UCSD-AML1 (cell line): ENCODE measurements around the gene SLC34A3.
"Not testable (repeated sequence)": the region's sequence is repeated elsewhere in the genome, so short reads cannot be mapped to it uniquely, and the experiment has no call there.

Experiments used
- DNase-seq: peaks from one replicate; lab custom pipeline; 2025; ENCODE audit not compliant: unreplicated experiment; lab: John Stamatoyannopoulos, UW

Gene SLC34A3

DNA sequence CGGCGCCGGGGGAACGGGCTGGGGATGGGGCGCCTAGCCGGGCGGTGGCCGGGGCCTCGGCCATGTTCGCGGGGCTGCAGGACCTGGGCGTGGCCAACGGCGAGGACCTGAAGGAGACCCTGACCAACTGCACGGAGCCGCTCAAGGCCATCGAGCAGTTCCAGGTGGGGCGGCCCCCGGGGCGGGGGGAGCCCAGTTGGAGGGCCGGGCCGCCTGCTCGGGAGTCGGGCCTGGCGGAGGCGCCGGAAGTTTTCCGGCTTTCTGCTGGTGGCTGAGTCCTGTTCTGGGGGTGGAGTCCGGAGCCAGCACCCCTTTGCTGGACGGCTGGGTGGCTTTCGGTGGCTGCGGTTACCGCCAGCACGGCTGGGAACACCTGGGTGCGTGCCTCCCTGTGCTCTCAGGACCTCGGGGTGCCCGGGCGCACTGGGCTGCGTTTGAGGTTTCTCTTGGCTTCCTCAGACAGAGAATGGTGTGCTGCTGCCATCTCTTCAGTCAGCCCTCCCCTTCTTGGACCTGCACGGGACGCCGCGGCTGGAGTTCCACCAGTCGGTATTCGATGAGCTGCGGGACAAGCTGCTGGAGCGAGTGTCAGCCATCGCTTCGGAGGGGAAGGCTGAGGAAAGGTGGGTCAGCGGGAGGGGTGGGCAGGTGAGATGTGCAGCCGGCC, 24.9 kb downstream of the SLC34A3 start:
- peak; percentile 75 for DNase-seq

DNA sequence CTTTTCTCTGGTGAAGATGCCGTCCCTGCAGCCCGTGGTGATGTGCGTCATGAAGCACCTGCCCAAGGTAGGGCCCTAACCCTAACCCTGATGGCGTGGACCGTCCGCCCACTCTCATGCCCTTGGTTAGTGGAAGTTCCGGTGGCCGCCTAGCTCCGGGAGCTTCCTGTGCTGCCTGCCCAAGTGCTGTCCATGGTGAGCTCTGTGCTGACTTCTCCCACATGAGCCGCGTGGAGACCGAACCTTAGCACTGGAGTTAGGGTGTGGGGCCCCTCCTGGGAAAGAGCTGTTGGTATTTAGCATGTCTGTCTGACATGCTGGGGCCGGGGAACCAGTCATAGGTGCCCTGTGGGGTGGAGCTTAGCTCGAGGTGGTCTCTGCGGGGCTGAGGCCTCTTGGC, 25.7 kb downstream of the SLC34A3 start:
- no peak for DNase-seq

DNA sequence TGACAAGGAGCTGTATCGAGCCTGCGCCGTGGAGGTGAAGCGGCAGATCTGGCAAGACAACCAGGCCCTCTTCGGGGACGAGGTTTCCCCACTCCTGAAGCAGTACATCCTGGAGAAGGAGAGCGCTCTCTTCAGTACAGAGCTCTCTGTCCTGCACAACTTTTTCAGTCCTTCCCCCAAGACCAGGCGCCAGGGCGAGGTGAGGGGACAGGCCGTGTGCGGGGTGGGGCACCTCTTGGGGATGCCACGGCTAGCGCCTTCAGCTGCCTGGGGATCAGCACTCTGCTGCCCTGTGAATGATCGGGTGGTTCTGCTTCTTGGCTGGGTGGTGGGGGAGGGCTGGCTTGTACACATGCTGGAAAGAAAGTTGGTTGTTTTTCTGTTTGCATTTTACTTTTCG, 26.2 kb downstream of the SLC34A3 start:
- DNase-seq, result no peak

DNA sequence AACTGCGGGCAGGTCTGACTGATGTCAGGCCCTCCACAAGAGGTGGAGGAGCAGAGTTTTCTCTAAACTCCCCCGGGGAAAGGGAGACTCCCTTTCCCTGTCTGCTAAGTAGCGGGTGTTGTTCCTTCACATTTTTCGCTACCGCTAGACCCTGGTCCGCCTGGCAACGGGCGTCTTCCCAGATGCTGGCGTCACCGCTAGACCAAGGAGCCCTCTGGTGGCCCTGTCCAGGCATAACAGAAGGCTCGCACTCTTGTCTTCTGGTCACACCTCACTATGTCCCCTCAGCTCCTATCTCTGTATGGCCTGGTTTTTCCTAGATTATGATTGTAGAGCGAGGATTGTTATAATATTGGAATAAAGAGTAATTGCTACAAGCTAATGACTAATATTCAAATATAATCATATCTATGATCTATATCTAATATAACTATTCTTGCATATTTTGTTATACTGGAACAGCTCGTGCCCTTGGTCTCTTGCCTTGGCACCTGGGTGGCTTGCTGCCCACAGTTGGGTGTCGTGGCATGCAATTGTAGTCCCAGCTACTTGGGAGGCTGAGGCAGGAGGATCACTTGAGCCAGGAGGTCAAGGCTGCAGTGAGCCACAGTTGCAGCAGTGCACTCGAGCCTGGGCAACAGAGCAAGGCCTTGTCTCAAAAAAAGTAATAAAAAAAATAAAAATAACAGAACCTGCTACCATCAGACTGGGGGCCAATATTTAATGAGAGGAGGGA, 31.6 kb downstream of the SLC34A3 start:
- not testable (repeated sequence) for DNase-seq

DNA sequence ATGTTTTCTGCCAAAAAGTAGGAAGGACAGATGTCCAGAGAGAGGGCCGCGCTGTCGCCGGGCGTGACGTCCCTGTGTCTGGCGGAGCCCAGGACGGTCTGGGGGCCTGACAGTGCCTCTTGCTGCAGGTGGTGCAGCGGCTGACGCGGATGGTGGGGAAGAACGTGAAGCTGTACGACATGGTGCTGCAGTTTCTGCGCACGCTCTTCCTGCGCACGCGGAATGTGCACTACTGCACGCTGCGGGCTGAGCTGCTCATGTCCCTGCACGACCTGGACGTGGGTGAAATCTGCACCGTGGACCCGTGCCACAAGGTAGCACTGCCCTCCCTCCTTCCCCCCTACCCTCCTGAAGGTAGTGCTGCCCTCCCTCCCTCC, 32.2 kb downstream of the SLC34A3 start:
- no peak for DNase-seq

DNA sequence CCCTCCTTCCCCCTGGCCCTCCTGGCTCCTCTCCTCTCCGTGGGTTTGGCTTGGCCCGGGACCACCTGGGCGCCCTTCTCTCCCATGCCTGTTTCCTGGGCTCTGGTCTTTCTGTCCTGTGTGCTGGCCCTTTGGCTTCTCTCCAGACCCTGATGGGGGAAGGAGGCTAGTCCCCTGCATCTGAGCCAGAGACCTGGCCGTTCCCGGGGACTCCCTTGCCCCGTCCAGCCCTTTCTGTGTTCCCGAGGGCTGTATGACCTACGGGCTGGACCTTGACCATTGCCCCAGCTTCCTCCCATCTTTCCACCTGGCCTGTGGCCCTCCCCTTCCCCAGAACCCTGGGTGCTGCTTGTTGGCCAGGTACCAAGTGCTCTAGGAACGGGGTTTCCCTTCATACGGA, 32.8 kb downstream of the SLC34A3 start:
- no peak for DNase-seq

DNA sequence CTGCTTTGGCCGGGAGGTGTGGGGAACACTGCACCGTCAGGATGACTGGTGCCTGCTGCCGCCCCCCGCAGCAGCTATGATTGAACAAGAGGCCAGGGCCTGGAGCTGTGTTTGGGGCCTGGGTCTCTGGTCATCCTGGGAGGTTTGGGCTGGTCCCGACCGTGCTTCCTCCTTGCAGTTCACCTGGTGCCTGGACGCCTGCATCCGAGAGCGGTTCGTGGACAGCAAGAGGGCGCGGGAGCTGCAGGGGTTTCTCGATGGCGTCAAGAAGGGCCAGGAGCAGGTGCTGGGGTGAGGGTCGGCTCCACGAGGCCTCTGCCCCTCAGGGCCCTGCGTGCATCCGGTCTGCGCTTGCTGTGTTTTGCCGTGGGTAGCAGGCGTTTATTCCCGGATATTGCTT, 33.4 kb downstream of the SLC34A3 start:
- no peak for DNase-seq

DNA sequence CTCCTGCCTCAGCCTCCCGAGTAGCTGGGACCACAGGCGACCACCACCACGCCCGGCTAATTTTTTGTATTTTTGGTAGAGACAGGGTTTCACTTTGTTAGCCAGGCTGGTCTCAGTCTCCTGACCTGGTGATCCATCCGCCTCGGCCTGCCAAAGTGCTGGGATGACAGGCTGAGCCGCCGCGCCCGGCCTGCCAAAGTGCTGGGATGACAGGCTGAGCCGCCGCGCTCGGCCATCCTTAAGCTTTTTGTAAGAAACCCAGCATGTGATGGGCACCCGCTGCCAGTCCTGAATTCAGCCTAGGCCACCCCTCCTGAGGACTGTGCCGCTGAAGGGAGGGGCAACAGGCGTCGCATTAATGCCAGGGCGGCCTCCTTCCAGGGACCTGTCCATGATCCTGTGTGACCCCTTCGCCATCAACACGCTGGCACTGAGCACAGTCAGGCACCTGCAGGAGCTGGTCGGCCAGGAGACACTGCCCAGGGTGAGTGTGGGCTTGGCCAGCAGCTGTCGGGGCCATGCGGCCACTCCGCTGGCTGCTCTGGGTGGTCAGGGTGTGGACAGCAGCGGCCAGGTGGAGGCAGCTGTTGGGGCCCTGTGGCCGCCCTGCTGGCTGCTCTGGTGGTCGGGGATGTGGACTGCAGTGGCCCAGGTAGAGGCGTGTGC, 34.9 kb downstream of the SLC34A3 start:
- no peak for DNase-seq

DNA sequence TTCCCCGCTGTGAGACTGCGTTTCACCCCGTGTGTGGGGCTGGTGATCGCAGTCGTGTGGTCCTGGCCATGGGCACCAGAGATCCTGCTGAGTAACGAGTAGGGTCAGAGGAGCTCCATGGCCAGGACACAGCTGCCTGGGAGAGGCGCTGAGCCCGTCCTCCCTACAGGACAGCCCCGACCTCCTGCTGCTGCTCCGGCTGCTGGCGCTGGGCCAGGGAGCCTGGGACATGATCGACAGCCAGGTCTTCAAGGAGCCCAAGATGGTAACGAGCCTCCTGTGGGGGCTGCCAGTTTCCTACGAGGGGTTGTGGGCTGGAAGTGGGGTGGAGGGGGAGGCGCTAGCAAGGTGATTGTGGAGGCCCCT, 35.4 kb downstream of the SLC34A3 start:
- DNase-seq, result no peak

DNA sequence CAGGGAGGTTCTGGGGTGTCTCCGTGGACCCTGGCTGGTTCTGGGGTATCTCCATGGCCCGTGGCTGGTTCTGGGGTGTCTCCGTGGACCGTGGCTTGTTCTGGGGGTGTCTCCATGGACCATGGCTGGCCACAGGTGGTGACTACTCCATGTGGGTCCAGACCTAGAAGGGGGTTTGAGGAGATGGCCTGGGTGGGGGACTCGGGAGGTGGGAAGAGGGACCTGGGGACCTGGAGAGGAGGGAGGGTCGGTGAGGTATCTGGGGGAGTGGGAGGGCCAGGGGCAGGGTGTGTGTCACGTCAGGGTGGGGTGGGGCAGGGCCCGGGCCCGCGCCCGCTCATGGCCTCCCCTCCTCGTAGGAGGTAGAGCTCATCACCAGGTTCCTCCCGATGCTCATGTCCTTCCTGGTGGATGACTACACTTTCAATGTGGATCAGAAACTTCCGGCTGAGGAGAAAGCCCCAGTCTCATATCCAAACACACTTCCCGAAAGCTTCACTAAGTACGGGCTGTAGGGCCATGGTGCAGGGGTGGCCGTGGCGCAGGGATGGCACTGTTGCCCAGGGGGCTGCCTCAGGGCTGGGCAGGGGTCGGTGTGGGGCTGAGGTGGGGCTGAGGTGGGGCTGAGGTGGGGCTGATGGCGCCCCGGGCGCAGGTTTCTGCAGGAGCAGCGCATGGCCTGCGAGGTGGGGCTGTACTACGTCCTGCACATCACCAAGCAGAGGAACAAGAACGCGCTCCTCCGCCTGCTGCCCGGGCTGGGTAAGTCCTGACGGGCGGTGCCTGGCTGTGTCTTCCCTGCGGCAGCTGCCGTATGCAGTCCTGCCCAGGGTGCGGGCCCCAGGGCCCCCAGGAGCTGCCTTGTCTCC, 36.1 kb downstream of the SLC34A3 start:
- no peak for DNase-seq

DNA sequence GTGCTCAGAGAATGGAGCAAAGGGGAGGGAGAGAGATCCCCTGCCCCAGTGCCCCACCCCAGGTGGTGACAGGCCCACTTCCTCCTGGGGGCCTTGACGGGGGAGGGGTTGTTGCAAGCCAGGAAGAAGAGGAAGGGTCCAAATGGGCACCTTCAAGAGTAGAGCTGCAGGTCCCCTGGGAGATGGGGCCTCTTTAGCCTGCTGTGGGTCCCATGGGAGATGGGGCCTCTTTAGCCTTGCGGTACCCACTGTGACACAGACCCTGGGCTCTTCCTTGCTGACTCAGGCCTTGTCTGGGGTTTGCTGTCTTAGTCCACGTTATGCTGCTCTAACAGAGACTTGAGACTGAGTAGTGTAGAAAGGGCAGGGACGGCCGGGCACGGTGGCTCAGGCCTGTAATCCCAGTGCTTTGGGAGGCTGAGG, 37.2 kb downstream of the SLC34A3 start:
- DNase-seq, result no peak

DNA sequence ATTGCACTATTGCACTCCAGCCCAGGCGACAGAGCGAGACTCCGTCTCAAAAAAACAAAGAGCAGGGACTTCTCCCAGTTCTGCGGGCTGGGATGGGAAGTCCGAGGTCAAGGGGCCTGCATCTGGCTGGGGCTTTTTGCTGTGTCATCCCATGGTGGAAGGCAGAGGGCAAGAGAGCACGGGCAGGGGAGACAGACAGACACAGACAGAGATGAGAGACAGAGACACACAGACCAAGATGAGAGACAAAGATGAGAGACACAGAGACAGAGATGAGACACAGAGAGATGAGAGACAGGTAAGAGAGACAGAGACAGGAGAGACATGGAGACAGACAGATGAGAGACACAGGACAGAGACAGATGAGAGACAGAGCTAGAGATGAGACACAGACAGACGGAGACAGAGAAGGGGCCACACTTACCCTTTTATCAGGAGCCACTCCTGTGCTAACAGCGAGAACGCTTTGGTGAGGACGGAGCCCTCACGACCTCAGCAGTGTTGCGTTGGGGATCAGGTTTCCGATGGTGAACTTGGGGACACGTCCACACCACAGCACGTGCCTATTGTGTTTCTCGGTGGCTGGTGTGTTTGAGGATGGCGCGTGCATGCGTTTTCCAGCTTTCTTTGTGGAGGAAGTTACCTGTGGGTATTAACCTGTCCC, 38.0 kb downstream of the SLC34A3 start:
- no peak for DNase-seq

DNA sequence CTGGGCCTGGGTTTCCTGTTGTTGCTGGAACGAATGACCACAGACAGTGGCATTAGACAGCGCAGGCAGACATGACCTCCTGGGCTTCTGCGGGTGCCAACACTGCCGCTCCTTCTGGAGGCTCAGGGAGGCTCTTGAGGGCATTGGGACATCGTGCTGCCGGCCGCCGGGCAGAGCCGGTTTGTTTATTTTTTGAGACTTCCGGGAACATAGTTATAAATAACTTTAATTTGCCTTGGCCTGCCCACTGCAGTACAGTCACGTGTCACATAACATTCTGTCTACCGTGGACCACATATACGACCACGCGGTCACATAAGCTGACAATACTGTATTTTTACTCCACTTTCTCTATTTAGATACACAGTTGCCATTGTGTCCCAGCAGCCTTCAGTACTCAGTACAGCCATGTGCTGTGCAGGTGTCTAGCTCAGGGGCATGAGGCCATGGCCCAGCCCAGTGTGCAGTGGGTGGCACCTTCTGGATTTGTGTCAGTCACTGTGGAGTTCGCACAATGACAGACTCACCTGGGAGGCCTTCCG, 38.6 kb downstream of the SLC34A3 start:
- no peak for DNase-seq

DNA sequence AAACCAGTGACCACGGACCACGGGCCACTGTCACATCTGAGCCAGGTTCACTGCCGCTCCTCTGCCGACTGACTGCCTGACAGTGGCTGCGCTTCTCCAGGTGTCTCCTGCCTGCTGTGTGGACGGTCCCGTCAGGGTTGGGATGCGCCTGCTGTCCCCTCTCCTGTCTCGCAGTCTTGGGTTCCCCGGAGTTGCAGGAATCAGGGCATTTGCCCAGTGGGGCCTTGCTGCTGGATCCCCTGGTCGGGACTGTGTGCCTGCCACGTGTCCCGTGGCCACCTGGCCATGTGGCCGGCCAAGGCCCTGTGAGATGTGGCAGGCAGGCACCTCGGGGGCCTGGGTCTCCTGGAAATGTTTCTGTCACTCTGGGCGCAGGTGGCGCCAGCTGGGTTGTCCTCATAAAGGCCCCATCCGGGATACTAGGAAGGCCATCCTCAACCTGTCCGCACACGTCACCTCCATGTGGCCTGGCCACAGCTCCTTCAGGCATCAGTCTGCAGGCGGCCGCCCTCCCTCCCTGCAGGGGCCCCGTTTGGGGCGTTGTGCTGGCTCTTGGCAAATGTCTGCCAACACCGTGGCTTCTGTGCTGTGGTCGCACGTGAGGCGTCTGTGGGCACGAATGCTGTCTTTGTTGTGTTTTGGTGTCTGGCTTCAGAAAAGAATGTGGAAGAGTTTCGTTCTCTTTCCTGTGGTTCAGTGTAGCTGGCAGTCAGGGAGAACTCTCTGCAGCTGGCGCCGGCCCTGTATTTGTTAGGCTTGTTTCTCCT, 40.4 kb downstream of the SLC34A3 start:
- no peak for DNase-seq

DNA sequence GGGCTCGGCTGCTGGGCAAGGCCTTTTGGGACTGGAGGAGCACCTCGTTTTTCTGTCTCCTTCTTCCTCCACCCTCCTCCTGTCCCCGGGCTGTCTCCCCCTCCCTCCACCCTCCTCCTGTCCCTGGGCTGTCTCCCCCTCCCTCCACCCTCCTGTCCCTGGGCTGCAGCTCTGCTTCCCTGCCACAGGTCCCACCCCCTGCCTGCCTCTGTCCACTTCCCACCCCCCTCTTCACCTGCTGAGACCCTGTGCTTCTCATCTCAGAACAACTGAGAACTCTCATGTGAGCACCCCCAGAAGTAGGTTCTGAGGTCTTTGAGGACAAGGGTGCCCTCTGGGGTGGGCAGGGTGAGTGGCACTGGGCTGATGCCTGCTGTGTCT, 41.0 kb downstream of the SLC34A3 start:
- no peak for DNase-seq

DNA sequence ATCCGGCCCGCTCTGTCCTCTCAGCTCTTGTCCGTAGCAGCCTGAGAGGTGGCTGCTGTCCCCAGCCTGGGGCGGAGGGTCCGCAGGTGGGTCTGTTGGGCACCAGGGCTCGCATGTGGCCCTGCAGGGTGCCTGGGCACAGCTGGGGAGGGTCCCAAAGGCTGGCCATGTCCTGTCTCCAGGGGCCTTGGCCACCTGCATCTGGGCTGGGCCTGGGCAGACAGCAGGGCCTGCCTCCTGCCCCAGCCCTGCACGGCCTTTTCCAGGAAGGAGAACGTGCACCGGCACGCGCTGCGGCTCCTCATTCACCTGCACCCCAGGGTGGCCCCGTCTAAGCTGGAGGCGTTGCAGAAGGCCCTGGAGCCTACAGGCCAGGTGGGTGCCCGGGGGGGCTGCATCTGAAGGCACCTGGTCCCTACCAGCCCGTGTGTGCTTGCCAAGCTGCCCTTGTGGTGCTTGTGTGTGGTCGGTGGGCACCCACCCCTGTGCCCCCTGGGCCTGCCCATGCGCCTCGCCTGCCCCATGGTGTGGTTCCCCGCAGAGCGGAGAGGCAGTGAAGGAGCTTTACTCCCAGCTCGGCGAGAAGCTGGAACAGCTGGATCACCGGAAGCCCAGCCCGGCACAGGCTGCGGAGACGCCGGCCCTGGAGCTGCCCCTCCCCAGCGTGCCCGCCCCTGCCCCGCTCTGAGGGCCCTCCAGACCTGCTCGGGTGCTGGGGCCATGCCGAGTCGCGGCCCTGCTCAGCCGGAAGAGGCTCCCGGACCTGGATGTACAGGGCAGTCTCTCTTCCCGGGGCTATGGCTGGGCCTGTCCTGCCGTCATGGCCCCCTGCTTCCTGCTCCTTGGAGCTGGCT, 41.8 kb downstream of the SLC34A3 start:
- DNase-seq, result no peak

DNA sequence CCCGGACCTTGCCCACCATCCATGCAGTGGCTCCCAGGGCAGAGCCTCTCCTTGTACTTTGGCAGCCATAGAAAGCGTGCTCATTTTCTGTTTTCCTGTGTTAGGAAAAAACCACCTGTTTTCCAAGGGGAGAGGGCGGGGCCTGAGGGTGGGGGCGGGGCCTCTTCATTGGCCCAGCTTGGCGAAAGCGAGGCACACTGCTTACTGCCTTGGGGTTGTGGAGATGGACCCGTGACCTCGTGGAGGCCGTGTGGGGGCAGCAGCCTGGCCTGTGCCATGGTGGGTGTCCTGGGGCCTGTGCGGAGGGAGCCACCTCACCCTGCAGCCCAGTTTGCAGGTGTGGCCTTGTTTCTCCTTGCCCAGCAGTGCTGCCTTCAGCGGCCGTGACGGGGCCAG, 42.4 kb downstream of the SLC34A3 start:
- DNase-seq, result no peak

DNA sequence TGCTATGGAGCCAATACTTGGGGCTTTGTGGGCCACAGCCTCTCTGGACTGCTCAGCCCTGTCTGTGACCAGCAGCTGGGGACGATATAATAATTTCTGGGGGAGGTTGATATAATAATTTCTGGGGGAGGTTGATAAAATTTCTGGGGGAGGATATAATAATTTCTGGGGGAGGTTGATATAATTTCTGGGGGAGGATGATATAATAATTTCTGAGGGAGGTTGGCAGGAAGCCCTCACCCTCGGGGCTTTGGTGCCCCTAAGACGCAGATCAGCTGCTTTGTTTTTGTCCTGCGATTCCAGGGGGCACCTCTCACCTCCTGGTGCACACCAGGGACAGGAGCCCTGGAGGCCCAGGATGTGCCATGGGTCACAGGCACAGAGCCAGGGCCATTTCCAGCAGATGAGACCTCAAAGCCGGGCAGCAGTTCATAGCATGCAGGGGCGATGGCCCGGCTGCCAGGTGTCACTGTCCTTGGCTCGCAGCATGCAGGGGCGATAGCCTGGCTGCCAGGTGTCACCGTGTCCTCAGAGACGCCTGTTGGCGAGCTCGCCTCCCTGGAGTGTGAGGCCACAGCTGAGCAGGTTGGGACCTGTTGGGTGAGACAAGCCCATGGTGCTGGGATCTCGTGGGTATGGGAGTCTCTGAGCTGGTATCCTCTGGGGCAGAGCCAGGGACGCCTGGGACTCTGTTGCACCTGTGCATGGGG, 43.1 kb downstream of the SLC34A3 start:
- DNase-seq, result no peak
